Measurements from ENCODE around the gene ZHX3. TPM values are rescaled to one million over a fixed set of nuclear protein-coding genes. Genes with fewer than 3 reads are reported as not detected.

The ZHX3 gene, protein sequence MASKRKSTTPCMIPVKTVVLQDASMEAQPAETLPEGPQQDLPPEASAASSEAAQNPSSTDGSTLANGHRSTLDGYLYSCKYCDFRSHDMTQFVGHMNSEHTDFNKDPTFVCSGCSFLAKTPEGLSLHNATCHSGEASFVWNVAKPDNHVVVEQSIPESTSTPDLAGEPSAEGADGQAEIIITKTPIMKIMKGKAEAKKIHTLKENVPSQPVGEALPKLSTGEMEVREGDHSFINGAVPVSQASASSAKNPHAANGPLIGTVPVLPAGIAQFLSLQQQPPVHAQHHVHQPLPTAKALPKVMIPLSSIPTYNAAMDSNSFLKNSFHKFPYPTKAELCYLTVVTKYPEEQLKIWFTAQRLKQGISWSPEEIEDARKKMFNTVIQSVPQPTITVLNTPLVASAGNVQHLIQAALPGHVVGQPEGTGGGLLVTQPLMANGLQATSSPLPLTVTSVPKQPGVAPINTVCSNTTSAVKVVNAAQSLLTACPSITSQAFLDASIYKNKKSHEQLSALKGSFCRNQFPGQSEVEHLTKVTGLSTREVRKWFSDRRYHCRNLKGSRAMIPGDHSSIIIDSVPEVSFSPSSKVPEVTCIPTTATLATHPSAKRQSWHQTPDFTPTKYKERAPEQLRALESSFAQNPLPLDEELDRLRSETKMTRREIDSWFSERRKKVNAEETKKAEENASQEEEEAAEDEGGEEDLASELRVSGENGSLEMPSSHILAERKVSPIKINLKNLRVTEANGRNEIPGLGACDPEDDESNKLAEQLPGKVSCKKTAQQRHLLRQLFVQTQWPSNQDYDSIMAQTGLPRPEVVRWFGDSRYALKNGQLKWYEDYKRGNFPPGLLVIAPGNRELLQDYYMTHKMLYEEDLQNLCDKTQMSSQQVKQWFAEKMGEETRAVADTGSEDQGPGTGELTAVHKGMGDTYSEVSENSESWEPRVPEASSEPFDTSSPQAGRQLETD
- 3.6 and 5.4 TPM in 2 replicates for total RNA-seq (2014; rRNA removed; shearing (Covaris generic))

DNA sequence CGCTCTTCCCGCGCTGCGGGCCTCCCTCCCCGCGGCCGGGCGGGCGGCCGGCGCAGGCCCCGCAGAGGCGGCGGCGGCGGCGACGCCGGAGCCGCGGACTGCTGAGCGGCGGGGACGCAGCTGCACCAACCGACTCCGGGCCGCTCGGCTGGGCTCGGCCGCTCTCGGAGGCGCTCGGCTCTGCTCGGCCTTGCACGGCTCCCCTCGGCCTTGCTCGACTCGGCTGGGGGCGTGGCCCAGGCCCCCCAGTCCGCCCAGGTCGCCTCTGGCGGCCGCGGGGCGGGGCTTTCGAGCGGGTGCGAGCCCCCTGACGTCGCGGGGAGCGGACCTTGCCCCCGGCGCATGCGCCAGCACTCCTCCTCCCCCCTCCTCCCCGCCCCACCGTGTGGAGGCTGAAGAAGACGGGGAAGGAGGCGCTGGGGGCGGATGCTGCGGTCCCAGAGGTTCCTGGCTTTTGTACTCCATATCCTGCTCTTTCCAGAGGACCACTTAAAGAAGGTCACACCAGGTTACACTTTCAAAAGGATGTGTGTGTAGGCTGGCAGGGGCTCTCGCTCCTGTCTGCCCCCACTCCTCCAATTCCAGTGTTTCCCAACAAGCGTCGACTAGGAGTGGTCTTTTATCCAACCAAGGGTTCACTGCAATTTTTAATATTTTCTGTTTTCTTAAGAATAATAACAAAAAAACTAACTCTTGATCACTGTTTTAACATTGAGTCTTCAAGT is at the start of gene ZHX3:
Gene ZHX3 (minus strand): TSS at position 186 of the 725 bp plus-strand sequence. CDS start 112,815 bp downstream, outside the sequence.
- peak; percentile 98 for DNase-seq (ENCODE audit: low read depth)

DNA sequence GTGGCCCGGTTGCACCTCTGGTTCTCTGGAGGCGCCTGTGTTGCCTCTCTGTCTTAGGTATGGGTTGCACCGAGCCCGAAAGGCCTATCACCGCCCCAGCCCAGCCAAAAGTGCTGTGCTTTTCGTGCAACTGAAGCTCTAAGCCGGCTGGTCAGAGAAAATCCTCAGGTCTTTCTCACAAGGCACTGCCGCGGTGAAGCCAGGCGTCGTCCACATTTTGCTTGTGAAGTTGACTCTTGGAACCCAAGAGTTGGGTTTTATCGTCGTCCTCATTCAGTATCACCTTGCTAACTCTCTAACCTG is 49.8 kb upstream of the ZHX3 start:
- DNase-seq (ENCODE audit: low read depth), result no peak

DNA sequence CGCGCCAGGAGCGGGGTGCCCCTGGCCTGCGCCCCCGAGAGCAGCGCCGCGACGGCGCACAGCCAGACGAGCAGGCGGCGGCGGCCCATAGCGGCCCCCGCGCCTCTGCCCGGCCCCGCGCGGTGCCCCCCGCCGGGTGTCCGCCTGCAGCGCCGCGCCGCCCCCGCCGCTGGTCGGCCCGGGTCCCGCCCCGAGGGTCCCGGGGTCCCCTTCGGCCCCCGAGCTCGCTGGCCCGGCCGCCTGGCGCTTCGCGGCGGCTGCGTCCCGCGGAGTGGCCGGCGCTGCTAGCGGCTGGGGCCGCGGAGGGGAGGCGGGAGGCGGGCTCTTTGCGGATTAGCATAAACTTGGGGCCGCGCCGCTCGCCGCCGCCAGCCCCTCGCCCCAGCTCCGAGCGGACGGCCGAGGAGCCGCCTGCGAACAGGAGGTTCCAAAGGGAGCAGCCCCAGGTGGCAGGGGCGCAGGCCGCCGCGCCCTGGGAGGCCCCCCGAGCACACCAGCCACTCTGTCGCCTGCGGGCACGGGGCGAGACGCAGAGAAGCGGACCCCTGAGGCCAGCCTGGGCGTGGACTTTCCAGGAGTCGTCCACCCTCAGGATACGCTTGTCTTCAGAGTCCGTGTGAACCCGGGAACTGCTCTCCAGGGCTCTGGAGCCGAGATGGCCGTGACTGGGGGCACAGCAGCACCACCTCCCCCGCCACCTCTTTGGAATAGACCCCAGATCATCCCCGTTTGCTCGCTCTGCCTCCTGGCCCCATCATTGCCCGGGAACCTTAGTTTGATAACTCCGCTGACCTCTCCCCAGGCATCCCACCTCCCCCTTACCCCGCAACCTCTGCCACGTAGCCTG is 49.2 kb upstream of the ZHX3 start, which contains the start of gene EMILIN3:
Gene EMILIN3 (minus strand): TSS at position 273 of the 847 bp plus-strand sequence. CDS start 184 bp downstream, at position 89.
- no peak for DNase-seq (ENCODE audit: low read depth)

DNA sequence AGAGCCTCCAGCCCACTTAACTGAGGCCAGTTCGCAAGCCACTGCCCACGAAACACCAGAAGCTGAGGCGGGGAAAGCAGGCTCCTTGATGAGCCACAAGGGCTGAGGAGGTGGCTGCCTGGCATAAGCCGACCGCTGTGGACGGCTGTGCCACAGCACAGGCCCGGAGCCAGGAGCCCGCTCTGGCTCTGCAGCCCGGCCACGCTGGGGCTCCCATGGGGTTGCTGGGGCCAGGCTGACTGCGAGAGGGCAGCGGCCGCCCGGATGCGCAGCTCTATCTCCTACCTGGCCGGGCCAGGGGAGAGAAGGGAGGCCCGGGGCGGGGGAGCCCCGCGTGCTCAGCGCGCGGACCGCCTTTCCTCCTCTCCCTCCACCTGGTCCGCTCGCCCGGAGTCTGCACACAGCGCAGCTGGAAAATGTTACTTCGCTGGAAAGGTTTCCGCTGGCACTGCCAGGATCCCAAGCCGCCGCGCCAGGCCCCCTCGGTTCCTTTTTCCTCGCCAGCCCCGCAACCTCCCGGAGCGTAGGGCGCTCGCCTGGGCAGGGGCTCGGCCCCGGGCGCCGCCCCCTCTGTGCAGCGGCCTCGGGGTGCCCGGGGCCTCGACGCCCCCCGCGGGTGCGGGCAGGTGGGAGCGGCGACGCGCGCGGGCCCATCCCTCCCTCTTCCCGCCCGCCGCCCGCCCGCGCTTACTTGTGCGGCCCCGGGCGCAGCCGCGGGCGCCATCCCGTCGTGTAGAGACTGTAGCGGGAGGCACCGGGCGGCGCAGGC is 48.4 kb upstream of the ZHX3 start:
- no peak for DNase-seq (ENCODE audit: low read depth)

DNA sequence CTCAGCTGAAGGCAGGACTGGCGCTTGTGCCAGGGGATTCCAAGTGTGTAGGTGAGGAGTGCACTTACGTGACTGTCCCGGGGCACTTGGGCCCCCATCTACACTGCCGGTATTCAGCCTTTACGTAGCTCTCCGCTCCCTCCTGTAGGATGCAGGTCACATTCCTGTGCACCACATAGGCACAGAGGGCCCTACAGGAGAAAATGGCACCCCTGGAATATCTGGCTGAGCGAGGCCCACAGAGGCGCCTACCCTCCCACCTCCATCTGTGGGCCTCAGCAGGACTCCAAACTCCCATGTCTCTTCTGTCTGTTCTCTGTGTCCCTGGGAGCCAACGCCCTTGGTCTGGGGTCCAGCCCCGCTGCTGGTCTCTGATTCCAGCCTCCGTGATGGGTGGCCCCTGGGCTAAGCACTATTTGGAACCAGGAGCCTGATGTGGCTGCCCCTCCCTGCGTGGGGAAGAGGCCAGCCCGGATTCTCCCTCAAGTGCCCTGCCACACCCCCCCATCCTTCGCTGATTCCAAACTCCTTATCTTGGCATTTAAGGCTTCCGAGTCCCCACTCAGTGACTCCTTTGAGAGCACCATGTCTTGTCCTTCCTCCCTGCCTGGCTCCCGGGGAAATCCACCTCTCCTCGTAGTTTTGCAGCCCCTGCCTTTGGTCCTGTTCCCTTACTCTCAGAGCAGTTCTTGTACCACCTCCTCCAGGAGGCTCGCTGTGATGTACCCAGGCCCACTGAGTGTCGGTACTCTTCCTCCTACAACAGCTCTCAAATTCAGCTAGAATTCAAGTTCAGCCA is 47.6 kb upstream of the ZHX3 start:
- DNase-seq (ENCODE audit: low read depth), result no peak

DNA sequence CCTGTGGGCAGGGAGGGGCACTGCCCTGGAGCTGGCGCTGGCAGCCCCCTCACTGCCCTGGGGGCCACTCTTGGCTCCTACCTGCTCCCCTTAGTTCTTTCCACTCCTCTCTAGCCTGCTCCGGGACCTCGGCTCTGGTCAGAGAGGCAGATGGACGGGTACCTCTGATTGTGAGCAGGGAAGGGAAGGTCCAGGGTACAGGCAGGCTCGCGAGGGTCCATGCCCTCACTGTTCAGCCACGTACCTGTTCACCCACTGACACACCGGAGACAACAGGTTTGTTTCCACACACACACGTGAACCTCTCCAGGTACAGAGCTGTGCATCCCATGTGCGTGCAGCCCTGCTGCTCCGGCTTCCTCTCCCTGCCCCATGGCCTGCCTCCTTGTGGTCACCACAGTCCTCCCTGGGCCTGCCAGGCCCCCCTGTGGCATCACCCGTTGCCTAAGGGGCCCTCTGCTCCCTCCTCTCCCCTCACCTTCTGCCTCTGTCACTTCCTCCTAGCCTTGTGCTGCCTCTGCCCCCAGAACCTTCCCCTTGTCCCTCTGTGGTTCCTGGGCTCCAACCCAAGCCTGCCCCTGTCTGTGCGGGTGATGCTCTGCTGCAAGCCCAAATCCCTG is 46.8 kb upstream of the ZHX3 start:
- DNase-seq (ENCODE audit: low read depth), result no peak

DNA sequence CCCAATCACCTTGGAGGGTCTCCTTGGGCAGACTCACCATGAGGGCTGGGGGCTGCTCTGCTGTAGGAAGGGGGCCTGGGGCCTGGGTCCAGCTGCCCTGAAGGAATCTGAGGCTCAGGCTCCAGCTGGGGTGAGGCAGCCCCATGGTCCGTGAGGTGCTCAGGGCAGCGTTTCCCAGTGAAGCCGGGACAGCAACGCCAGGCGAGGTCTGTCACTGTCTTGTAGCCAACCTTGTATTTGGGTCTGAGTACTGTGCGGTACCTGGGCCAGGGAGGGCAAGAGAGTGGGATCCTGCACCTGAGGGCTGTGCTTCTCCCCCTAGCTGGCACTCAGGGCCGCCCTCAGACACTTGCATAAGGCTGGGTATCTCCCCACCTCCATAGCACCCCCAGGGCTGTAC is 46.1 kb upstream of the ZHX3 start:
- no peak for DNase-seq (ENCODE audit: low read depth)

DNA sequence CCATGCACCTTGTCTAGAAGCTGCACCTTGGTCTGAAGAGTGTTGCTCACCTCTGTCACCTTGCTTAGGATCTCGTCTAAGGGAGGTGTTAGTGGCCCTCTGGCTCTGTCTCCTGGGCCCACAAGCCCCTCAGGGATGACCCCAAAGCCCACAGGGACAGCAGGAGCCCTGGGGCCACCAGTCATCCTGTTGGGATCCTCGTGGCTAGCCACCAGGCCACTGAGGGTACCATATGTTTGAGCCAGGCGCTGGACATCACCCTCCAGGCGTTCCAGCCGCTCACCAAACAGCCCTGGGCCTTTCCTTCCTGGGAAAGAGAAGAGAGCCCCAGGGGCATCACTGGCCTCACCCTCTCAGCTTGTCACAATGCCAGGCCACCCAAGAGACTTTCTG is 45.2 kb upstream of the ZHX3 start:
- DNase-seq (ENCODE audit: low read depth), result no peak

DNA sequence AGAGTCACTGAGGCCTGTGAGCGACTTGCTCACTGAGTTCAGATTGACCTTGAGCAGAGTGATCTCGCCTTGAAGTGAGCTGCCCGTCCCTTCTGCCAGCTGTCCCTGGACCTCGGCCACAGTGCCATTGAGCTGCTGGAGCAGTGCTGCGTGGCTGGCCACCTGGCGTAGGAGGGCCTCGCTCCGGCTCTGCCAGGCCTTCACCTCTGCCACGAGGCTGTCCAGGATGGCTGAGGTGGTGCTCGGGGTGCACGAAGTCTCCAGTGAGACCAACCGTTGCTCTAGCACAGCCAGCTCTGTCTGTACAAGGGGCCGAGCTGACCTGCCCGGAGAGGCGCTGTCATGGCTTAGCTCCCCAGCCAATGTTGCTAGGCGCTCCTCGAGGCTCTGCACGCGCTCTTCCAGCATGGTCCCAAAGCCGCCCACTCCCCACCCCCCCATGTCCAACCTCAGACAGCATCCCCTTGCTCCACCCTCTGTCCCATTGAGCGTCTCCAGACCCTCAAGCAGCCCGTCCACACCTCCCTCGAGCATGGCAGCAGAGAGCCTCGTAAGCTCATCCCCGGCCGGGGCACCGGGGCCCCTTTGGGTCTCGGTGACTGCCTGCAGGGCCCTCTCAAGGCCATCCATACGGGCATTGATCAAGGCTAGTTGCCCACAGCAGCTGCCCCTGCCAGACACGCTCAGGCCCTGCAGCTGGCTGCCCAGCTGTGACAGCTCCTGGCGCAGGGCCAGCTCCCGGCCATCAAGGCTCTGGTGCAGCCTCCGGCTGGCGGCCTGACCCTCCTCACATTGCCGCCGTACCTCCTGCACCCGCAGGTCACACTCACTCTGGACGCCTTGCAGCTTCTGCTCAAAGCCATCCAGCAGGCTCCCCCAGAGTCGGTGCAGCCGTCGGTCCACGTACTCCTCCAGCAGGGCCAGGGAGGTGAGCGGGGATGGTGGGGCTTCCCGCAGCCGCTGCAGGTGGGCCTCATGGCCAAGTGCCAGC is 44.5 kb upstream of the ZHX3 start:
- no peak for DNase-seq (ENCODE audit: low read depth)

DNA sequence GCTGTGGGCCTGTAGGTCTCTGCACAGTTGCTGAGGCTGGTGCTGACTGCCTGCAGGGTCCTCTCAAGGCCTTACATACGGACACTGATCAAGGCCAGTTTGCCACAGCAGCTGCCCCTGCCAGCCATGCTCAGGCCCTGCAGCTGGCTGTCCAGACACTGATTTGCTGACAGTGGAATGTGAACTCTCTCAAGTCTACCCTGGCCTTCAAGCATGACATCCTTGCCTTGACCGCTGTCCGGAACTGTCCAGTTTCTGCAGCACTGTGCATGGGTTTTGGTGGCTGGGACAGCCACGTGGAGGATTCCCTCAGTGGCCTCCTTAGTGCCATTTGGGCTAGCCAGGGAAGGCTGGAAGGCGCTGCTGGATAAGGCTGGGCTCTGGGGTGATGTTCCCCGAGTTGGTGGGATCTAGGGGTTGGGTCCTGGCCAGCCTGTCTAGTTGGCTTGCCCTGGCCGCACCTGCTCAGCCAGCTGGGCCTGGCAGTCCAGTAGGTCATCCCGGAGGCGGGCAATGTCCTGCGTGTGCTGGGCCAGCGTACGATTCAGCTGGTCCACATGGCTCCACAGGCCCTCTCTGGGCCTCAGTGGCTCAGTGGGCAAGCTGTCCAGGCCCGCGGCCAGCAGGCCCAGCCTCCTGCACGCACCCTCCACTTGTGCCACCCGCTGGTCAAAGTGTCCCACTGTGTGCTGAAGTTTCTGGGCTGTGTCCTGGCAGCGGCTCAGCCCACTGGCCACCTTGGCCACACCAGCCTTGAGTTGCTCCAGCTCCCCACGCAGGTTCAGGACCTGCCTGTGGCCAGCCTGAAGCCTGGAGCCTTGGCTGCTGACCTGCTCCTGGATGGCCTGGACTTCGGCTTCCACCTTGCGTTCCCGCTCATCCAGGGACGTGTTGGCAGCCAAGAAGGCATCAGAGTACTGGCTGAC is 43.6 kb upstream of the ZHX3 start:
- no peak for DNase-seq (ENCODE audit: low read depth)

DNA sequence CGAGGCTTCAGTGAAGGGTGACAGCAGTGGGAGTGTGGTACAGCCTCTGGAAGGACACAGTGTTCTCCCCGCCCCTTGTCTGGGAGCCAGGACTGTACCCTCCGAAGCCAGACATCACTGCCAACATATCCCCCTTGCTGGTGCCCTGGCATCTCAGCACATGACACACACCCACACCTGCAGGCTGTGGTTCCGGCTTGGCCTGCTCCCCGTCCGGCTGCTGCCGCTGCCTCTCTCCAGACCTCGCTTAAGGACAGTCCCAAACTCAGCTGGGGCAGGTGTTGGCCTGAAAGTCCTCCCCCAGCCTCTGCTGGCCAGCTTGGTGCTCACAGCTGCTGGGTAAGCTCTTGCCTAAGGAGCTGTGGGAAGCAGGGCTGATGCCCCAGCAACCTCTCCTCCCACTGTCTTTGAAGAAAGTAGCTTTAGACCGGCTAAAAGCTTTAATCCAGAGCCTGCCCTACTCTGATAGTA is 42.0 kb upstream of the ZHX3 start:
- no peak for DNase-seq (ENCODE audit: low read depth)

DNA sequence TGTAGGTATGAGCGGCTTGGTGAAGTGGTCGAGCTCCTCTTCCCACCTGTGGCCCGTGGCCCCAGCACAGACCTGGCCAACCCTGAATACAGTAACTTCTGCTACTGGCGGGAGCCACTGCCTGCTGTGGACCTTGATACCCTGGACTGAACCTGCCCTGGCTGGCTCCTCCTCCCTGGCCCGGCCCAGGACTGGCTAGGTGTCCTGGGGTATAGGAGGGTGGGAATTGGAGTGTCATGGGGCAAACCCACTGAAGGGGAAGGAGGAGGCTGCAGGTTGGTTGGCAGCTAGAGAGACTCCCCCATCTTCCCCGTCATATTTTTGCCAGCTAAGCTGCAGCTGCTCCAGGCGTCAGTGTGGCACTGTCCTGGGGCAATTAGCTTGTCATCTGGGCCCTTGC is 41.2 kb upstream of the ZHX3 start:
- no peak for DNase-seq (ENCODE audit: low read depth)

DNA sequence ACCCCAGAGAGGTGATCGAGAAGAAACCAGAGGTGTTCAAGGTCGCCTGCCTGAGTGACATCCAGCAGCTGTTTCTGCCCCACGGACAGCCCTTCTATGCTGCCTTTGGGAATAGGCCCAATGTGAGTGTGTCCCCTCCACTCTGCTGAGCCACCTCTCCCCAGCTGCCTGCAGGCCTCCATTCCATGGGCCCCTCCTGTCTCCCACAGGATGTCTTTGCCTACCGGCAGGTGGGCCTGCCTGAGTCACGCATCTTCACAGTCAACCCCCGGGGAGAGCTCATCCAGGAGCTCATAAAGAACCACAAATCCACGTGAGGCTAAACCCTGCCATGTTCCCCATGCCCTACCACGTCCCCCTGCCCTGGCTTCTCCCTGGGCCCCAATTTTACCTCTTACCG is 40.7 kb upstream of the ZHX3 start:
- no peak for DNase-seq (ENCODE audit: low read depth)

DNA sequence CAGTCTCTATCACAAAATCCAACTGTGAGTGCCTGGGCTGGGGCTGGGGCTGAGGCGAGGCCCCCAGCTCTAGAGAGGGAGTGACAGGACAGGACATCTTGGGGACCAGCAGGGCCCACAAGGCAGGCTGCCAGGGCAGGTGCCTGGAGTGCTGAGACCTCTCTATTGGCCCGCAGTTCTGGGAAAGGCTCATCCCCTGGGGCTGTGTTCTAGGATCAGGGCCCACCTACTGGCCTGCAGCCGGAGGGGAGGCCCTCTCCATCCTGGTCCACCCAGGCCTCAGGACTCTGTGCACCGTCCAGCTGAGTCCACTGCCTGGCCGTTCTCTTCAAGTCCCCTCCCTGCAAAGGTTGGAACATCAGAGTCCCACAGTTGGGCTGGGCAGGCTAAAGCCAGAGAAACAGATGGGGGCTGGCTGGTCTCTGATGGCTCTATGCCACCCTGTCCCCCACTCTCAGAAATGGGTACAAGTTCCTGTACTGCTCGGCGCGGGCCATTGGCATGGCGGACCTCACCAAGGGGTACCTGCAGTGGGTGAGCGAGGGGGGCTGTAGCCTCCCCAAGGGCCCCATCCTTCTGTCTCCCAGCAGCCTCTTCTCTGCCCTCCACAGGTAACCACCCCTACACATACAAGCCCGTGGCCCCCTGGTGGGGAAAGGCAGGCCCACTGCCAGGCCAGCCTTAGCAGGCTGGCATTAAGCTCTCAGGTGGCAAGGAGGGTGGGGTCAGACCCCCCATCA is 40.1 kb upstream of the ZHX3 start:
- no peak for DNase-seq (ENCODE audit: low read depth)

DNA sequence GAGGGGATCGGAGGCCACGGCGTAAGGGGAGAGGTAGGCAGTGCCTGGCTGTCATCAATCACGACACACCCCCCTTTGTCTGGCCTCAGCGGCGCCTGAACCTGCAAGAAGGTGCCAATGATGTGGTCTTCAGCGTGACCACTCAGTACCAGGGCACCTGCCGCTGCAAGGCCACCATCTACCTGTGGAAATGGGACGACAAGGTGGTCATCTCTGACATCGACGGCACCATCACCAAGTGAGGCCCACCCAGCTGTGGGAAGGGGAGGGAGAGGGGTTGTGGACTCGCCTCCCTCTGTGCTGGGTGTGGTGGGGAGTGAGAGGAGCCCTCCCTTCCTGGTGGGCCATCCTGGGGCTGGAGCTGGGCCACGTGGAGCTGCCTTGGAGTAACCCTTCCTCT is 39.4 kb upstream of the ZHX3 start:
- DNase-seq (ENCODE audit: low read depth), result no peak
